Upper lobe of right lung (tissue), 1 donor: ENCODE measurements around the gene SMARCD3. TPM values are rescaled to one million over a fixed set of nuclear protein-coding genes. Genes with fewer than 3 reads are reported as not detected.

Source experiments
- ATAC-seq: fragments of 200-7000 bp; cut with Tn5 transposase; one replicate; pipeline ENCODE4 v1.9.1; 2020; ENCODE audit warnings: mild to moderate bottlenecking, moderate library complexity
- DNase-seq: peaks from one replicate; pipeline ENCODE4 v3.0.0-alpha.2; 2020
- H3K27ac ChIP-seq: fragments of 200-600 bp; one replicate; pipeline ENCODE4 v1.8.0; 2022
- H3K27me3 ChIP-seq: fragments of 200-600 bp; one replicate; pipeline ENCODE4 v1.8.0; 2022; ENCODE audit warnings: mild to moderate bottlenecking
- H3K36me3 ChIP-seq: fragments of 200-600 bp; one replicate; pipeline ENCODE4 v1.8.0; 2022
- H3K4me1 ChIP-seq: fragments of 200-600 bp; one replicate; pipeline ENCODE4 v1.8.0; 2022
- H3K4me3 ChIP-seq: fragments of 200-600 bp; one replicate; pipeline ENCODE4 v1.8.0; 2022; ENCODE audit warnings: mild to moderate bottlenecking
- H3K9me3 ChIP-seq: fragments of 200-600 bp; one replicate; pipeline ENCODE4 v1.8.0; 2022
- CTCF ChIP-seq: fragments of 200-600 bp; IDR thresholded peaks from one replicate; pipeline ENCODE4 v1.8.0; 2022; ENCODE audit warnings: antibody characterized with exemption
- intact Hi-C: fragments of 100-400 bp; cut with DNase I; formaldehyde crosslinking; loops from one replicate; pipeline ENCODE4 v1.11.0; 2022
- total RNA-seq: library from RNA; stranded (reverse); fragmentation: NEBNext Ultra II Directional; extraction: Animal tissue kit (Norgen Biotek cat#: 25700); gene quantifications from one replicate; pipeline ENCODE4 v1.2.1, GENCODE V29; 2021
- donor health status: DM: no; HTN: yes; CAD: no; lungs with severe emphysema.

Gene SMARCD3
- total RNA-seq, 1 donor from 2014 or later = 61.5 TPM

DNA sequence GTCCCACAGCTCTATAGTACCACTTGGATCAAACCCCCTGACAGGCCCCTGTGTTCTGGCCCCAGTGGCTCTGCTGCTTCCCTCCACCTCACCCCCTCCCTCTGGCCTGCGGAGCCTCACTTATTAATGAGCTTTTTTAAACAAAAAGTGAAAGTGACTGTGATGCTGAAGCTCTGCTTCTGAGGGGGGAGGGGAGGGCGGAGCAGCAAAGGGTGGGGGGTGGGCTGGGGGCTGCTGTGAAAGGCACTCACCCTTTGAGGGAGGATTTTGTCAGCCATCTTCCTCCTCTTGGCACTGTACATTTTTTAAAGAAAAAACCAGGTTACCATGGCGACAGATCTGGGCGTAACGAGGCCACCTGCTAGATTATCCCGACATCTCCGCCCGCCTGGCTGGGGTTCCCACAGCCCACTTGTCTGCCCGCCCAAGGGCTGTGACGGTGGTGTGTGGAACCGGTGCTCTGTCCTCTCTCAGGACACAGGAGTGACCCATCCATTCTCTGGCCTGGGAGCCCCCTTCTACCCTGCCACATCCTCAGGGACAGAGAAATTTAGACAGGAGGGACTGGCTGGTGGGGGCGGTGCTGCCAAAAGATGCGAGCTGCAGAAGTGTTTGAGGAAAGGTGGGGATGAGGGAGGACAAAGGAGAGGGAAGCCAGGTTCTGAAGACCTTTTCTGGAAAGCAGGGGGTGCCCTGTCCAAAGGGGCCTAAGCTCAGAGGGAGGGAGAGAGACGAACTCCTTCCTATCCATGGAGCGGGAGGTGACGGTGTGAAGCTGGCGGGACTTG is 4.9 kb downstream of the SMARCD3 start:
- peak; percentile 48 for DNase-seq
- Histone ChIP-seq H3K27me3 (peaks cover 23% of the 10 kb centered on the region), H3K27ac (no peak overlapping the region), H3K36me3 (peaks cover 36% of the 10 kb centered on the region), H3K4me1 (peaks cover 30% of the 10 kb centered on the region), H3K4me3 (no peak overlapping the region), H3K9me3 (no peaks in the 10 kb centered on the region)
- TF ChIP-seq CTCF = no peak
- intact Hi-C loops = loop anchor here (10.0 kb wide), 1 partner anchor 61 kb away; no protein-coding TSS in a partner anchor
- no peak for ATAC-seq

GRCh38 chr7:151243045-151243349 is 5.5 kb downstream of the SMARCD3 start:
- ATAC-seq (no peak), DNase-seq (peak; percentile 54)
- H3K4me3 ChIP-seq = no peak overlapping the region

DNA sequence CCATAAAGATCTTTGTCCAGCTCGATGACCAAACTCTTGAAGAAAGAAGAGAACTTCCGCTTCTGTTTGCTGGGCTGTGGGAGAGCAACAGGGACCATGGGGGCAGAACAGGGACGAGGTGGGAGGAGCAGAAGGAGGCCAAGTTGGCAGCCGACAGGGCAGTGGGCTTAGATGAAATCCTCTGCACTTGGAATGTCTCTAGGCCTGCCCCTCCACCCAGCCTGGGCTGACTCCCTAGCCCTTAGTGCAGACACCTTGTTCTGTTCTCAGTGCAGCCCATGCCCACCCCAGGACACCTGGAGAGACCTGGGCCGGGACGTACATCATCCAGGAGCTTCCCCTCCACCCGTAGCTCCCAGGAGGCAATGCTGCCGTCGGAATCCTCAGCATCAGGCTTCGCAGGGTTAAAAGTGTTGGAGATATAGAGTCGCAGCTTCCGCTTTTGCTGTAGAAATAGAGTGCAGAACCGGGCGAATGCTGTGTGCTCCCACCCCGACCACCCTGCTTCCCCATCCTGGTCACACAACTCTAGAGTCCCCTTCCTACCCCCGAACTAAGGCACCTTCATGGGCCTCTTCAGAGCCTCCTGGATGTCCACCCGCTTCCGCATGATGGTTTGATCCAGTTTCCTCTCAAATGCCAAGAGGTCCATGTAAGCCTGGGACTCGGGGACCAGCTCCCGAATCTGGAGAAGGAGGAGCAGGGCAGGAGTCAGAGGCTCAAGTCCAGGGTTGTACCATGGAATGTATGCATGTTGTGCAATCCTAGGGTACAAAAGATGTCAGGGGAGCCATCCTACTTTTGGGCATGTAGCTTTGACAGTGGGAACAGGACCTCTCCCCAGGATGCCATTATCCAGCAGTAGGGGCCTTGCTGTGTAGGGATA is 6.1 kb downstream of the SMARCD3 start:
- intact Hi-C loops = loop anchor here (10.0 kb wide), 1 partner anchor 62 kb away; no protein-coding TSS in a partner anchor
- no peak for TF ChIP-seq CTCF
- DNase-seq = no peak

More at GRCh38 chr7:151243045-151243349, 5.5 kb downstream of the SMARCD3 start:
- H3K27ac ChIP-seq = no peak overlapping the region
- intact Hi-C loops = loop anchor here (10.0 kb wide), 1 partner anchor 62 kb away; no protein-coding TSS in a partner anchor
- H3K36me3 ChIP-seq = peaks cover 42% of the 10 kb centered on the region
- H3K4me1 ChIP-seq = peaks cover 30% of the 10 kb centered on the region
- H3K27me3 ChIP-seq = peaks cover 23% of the 10 kb centered on the region
- no peak for TF ChIP-seq CTCF
- H3K9me3 ChIP-seq = no peaks in the 10 kb centered on the region

GRCh38 chr7:151241755-151242096 is 6.8 kb downstream of the SMARCD3 start:
- H3K4me1 ChIP-seq = peaks cover 26% of the 10 kb centered on the region
- intact Hi-C loops = loop anchor here (10.0 kb wide), 1 partner anchor 63 kb away; no protein-coding TSS in a partner anchor
- no peak overlapping the region for H3K4me3 ChIP-seq
- H3K27me3 ChIP-seq = peaks cover 18% of the 10 kb centered on the region
- peaks cover 55% of the 10 kb centered on the region for H3K36me3 ChIP-seq
- no peak overlapping the region for H3K27ac ChIP-seq
- ATAC-seq = no peak
- no peak for DNase-seq
- H3K9me3 ChIP-seq = no peaks in the 10 kb centered on the region
- TF ChIP-seq CTCF = no peak

More for the DNA sequence above, 6.1 kb downstream of the SMARCD3 start:
- ATAC-seq = no peak
- H3K27me3 ChIP-seq = peaks cover 23% of the 10 kb centered on the region
- H3K4me1 ChIP-seq = peaks cover 26% of the 10 kb centered on the region
- H3K9me3 ChIP-seq = no peaks in the 10 kb centered on the region
- H3K27ac ChIP-seq = no peak overlapping the region
- H3K4me3 ChIP-seq = no peak overlapping the region
- H3K36me3 ChIP-seq = peaks cover 48% of the 10 kb centered on the region

DNA sequence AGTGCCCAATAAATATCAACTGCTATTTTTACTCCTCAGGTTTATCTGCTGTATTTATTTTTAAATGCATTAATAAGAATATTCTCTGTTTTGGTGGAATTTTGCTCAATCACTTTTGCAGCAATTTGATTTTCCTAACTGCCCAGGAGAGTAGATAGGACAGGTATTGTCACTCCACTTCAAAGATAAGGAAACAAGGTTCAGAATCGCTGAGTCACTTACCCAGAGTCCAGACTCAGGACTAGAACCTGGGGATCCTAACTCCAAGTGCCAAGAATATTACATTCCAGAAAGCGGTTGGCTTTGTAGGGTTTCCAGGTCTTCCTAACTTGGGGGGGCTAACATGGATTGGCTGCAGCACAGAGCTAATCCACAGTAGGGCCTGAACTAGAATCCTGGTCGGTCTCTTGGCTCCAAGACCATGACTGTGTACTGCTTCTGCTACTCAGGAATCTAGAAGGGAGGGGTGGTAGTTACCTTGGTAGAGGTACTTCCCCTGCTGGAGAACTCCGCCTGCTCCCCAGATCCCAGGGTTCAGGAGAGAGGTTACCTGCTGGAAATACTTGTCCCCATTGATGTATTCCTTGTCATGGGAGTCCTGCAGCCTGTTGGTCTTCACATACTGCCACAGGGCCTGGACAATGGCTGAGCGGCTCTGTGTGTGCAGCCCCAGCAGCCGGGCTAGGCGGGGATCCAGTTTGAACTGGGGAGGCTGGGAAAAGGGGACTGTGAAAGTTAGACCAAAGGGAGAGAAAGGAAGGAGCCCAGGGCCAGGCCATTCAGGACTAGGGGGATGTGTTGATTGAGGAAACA is 7.3 kb downstream of the SMARCD3 start:
- ATAC-seq (no peak), DNase-seq (no peak)
- no peak overlapping the region for H3K27ac ChIP-seq
- peaks cover 26% of the 10 kb centered on the region for H3K4me1 ChIP-seq
- intact Hi-C loops = loop anchor here (10.0 kb wide), 1 partner anchor 64 kb away; no protein-coding TSS in a partner anchor
- H3K9me3 ChIP-seq = no peaks in the 10 kb centered on the region
- H3K4me3 ChIP-seq = no peak overlapping the region
- peaks cover 61% of the 10 kb centered on the region for H3K36me3 ChIP-seq
- TF ChIP-seq CTCF = no peak
- H3K27me3 ChIP-seq = peaks cover 18% of the 10 kb centered on the region
